Fibroblast of mammary gland (primary cell): ENCODE measurements around the gene CWC22.

ENCODE experiments used
- DNase-seq: peaks from one replicate; pipeline ENCODE4 v3.0.0-alpha.2; 2010; ENCODE audit warnings: low read depth
- H3K4me3 ChIP-seq: 2 replicates; pipeline ENCODE4 v1.5.1; 2011; ENCODE audit warnings: low read depth, mild to moderate bottlenecking, low read length, moderate library complexity; ENCODE audit not compliant: control insufficient read depth
- CTCF ChIP-seq: conservative IDR thresholded peaks from 2 replicates; pipeline ENCODE4 v1.5.1; 2011; ENCODE audit warnings: low read depth, low read length, inconsistent platforms; ENCODE audit not compliant: control insufficient read depth, insufficient read depth

The CWC22 gene

GRCh38 chr2:179913809-179914208, 93.3 kb downstream of the CWC22 start:
- no peak overlapping the region for H3K4me3 ChIP-seq
- no peak for TF ChIP-seq CTCF
- DNase-seq: no peak

- H3K4me3 ChIP-seq: no peak overlapping the region
- no peak for DNase-seq
- no peak for TF ChIP-seq CTCF
These were observed 95.5 kb downstream of the CWC22 start for GRCh38 chr2:179911569-179911968.

GRCh38 chr2:179910735-179911113, 96.4 kb downstream of the CWC22 start:
- no peak for TF ChIP-seq CTCF
- H3K4me3 ChIP-seq: no peak overlapping the region
- no peak for DNase-seq

- H3K4me3 ChIP-seq: no peak overlapping the region
- DNase-seq: no peak
- no peak for TF ChIP-seq CTCF
These were observed 97.0 kb downstream of the CWC22 start for GRCh38 chr2:179909845-179910734.

GRCh38 chr2:179900655-179901054, 106.4 kb downstream of the CWC22 start:
- TF ChIP-seq CTCF: no peak
- peak; percentile 4 for DNase-seq
- no peak overlapping the region for H3K4me3 ChIP-seq

GRCh38 chr2:179899666-179900065, 107.4 kb downstream of the CWC22 start:
- H3K4me3 ChIP-seq: no peak overlapping the region
- no peak for DNase-seq
- TF ChIP-seq CTCF: no peak
